ENCODE results near the gene PRKACB. TPM values are rescaled to one million over a fixed set of nuclear protein-coding genes. Genes with fewer than 3 reads are reported as not detected.
A peak's percentile ranks its signal among the peaks of the same experiment; 100 is the strongest.

Gene PRKACB
- total and polyA plus RNA-seq, 8 donors = 22.4 to 54.9 (median 45.3) TPM

GRCh38 chr1:84246213-84246612 is 102.1 kb downstream of the PRKACB start:
- Histone ChIP-seq H3K4me3 (no peak overlapping the region), H3K4me1 (no peaks in the 10 kb centered on the region), H3K27me3 (no peaks in the 10 kb centered on the region), H3K9me3 (peaks cover 0 to 12% of the 10 kb centered on the region in 2 donors), H3K36me3 (no peaks in the 10 kb centered on the region), H3K27ac (no peak overlapping the region)
- ATAC-seq = no peak
- TF ChIP-seq CTCF (IDR thresholded peaks at IDR 0.05) = no peak
- DNase-seq = no peak
- intact Hi-C loops (cut with DNase I) = no loop called here

GRCh38 chr1:84247425-84248220 is 103.6 kb downstream of the PRKACB start:
- Histone ChIP-seq H3K27ac (no peak overlapping the region), H3K27me3 (no peaks in the 10 kb centered on the region), H3K4me3 (no peak overlapping the region), H3K4me1 (no peaks in the 10 kb centered on the region), H3K9me3 (peaks cover 0 to 12% of the 10 kb centered on the region in 2 donors), H3K36me3 (no peaks in the 10 kb centered on the region)
- ATAC-seq (no peak), DNase-seq (no peak)
- no peak for TF ChIP-seq CTCF (IDR thresholded peaks at IDR 0.05)
- intact Hi-C loops (cut with DNase I) = no loop called here

GRCh38 chr1:84250668-84251067 is 106.6 kb downstream of the PRKACB start:
- no peak for DNase-seq
- intact Hi-C loops (cut with DNase I) = no loop called here
- Histone ChIP-seq H3K27me3 (no peaks in the 10 kb centered on the region), H3K9me3 (peaks cover 0 to 12% of the 10 kb centered on the region in 2 donors), H3K4me3 (no peak overlapping the region), H3K36me3 (no peaks in the 10 kb centered on the region), H3K4me1 (no peaks in the 10 kb centered on the region), H3K27ac (no peak overlapping the region)
- no peak for TF ChIP-seq CTCF (IDR thresholded peaks at IDR 0.05)
- no peak for ATAC-seq

GRCh38 chr1:84253036-84253435 is 109.0 kb downstream of the PRKACB start:
- H3K36me3 ChIP-seq = no peaks in the 10 kb centered on the region
- intact Hi-C loops (cut with DNase I) = no loop called here
- H3K4me3 ChIP-seq = no peak overlapping the region
- no peak for DNase-seq
- H3K9me3 ChIP-seq = peaks cover 0 to 12% of the 10 kb centered on the region in 2 donors
- ATAC-seq = no peak
- TF ChIP-seq CTCF (IDR thresholded peaks at IDR 0.05) = no peak
- no peak overlapping the region for H3K27ac ChIP-seq
- no peaks in the 10 kb centered on the region for H3K4me1 ChIP-seq
- H3K27me3 ChIP-seq = no peaks in the 10 kb centered on the region

GRCh38 chr1:84253891-84254290 is 109.8 kb downstream of the PRKACB start:
- Histone ChIP-seq H3K9me3 (peaks cover 0 to 12% of the 10 kb centered on the region in 2 donors), H3K27ac (no peak overlapping the region), H3K4me1 (no peaks in the 10 kb centered on the region), H3K36me3 (no peaks in the 10 kb centered on the region), H3K27me3 (no peaks in the 10 kb centered on the region), H3K4me3 (no peak overlapping the region)
- peak; percentile 97 for ATAC-seq
- peak in 3 of 4 donors; percentile 3 to 81 (median 50) for DNase-seq
- intact Hi-C loops (cut with DNase I) = no loop called here
- no peak for TF ChIP-seq CTCF (IDR thresholded peaks at IDR 0.05)

All from left lung (tissue), 10 donors.